HCT116 (cell line): ENCODE measurements around the gene BCHE. TPM values are rescaled to one million over a fixed set of nuclear protein-coding genes. Genes with fewer than 3 reads are reported as not detected.

Experiments used
- ATAC-seq: fragments of 200-7000 bp; cut with Tn5 transposase; 2 replicates; pipeline ENCODE4 v1.9.1; 2020; ENCODE audit warnings: mild to moderate bottlenecking, moderate library complexity
- BruUV-seq: library from RNA; stranded (reverse); fragments of 400-500 nt; replicated peaks from 2 replicates; lab custom pipeline; 2021; lab: Mats Ljungman, UMichigan
- CTCF ChIA-PET: fragments of 300-600 bp; sonication (Branson Sonifier 250); formaldehyde crosslinking; loops from one replicate; lab custom pipeline; 2021; ENCODE audit warnings: antibody characterized with exemption; lab: Charles Lee
- POLR2A ChIA-PET: fragments of 300-600, 350-600 bp; sonication (Branson Sonifier 250); formaldehyde crosslinking; loops from one replicate; lab custom pipeline; 2021; ENCODE audit warnings: antibody characterized with exemption; lab: Charles Lee
- RAD21 ChIA-PET, 2 experiments: fragments of 300-600 bp; sonication (Branson Sonifier 250); formaldehyde crosslinking; loops; one replicate each; lab custom pipeline; 2023; ENCODE audit warnings: low total read pairs in 2 of 2; ENCODE audit not compliant: uncharacterized antibody in 2 of 2, unreplicated experiment in 2 of 2, low non-redundant PET in 1 of 2; lab: Charles Lee
- DNase-seq: peaks from one replicate; pipeline ENCODE4 v3.0.0-alpha.2; 2010; ENCODE audit warnings: low read depth, low spot score
- H2AFZ ChIP-seq: fragments of 200-600 bp; shearing (Covaris generic), sonication (generic); 2 replicates; pipeline ENCODE4 v1.6.1; 2017; ENCODE audit warnings: low read depth, mixed run types, mixed read lengths, antibody characterized with exemption, low read length; ENCODE audit not compliant: poor library complexity, severe bottlenecking
- H3K27ac ChIP-seq: 2 replicates; pipeline ENCODE4 v1.5.1; 2012; ENCODE audit warnings: low read depth, low read length
- H3K27me3 ChIP-seq: fragments of 200-600 bp; sonication (generic); 2 replicates; pipeline ENCODE4 v1.6.1; 2016; ENCODE audit warnings: mixed run types, low read length, mixed read lengths; ENCODE audit not compliant: insufficient read depth
- H3K36me3 ChIP-seq, 2 experiments: fragments of 200-500 bp in 1 of 2; fragments of 200-600 bp in 1 of 2; sonication (Bioruptor generic) in 1 of 2; sonication (generic) in 1 of 2; 2 replicates each; pipeline versions ENCODE4 v1.5.1 to v1.6.1; 2014 to 2016; ENCODE audit warnings: low read length in 2 of 2, inconsistent platforms in 1 of 2, mixed read lengths in 1 of 2, mixed run types in 1 of 2; ENCODE audit not compliant: insufficient read depth in 2 of 2, control insufficient read depth in 1 of 2
- H3K4me1 ChIP-seq, 2 experiments: fragments of 200-600 bp in 1 of 2; sonication (generic) in 1 of 2; 2 replicates each; pipeline versions ENCODE4 v1.5.1 to v1.6.1; 2012 to 2017; ENCODE audit warnings: low read length in 2 of 2, inconsistent platforms in 1 of 2, mild to moderate bottlenecking in 1 of 2, mixed read lengths in 1 of 2, mixed run types in 1 of 2, moderate library complexity in 1 of 2; ENCODE audit not compliant: insufficient read depth in 2 of 2, control insufficient read depth in 1 of 2
- H3K4me2 ChIP-seq: fragments of 200-600 bp; sonication (generic); 2 replicates; pipeline ENCODE4 v1.6.1; 2017; ENCODE audit warnings: mixed run types, low read length, mixed read lengths
- H3K4me3 ChIP-seq, 2 experiments: fragments of 200-600 bp in 1 of 2; sonication (generic) in 1 of 2; replicated peaks in 1 of 2; 2 replicates each; pipeline ENCODE4 v1.5.1; 2011 to 2016; ENCODE audit warnings: low read length in 2 of 2, control low read depth in 1 of 2, low read depth in 1 of 2, mild to moderate bottlenecking in 1 of 2, mixed read lengths in 1 of 2, mixed run types in 1 of 2
- H3K79me2 ChIP-seq: fragments of 200-600 bp; sonication (generic); 2 replicates; pipeline ENCODE4 v1.6.1; 2017; ENCODE audit warnings: mild to moderate bottlenecking, mixed run types, low read length, moderate library complexity, mixed read lengths; ENCODE audit not compliant: insufficient read depth
- H3K9ac ChIP-seq: fragments of 200-600 bp; sonication (generic); 2 replicates; pipeline ENCODE4 v1.6.1; 2016; ENCODE audit warnings: low read length, mixed read lengths
- H3K9me2 ChIP-seq: fragments of 200-600 bp; sonication (generic), shearing (Covaris generic); 2 replicates; pipeline ENCODE4 v1.6.1; 2017; ENCODE audit warnings: mixed run types, mild to moderate bottlenecking, moderate library complexity; ENCODE audit not compliant: insufficient read depth
- H3K9me3 ChIP-seq, 2 experiments: fragments of 200-500 bp in 1 of 2; fragments of 200-600 bp in 1 of 2; sonication (Bioruptor generic) in 1 of 2; sonication (generic) in 1 of 2; 2 replicates each; pipeline ENCODE4 v1.6.1; 2014 to 2017; ENCODE audit warnings: low read length in 2 of 2, mixed read lengths in 2 of 2, inconsistent platforms in 1 of 2, low read depth in 1 of 2, mild to moderate bottlenecking in 1 of 2, mixed run types in 1 of 2, moderate library complexity in 1 of 2; ENCODE audit not compliant: control insufficient read depth in 1 of 2, insufficient read depth in 1 of 2
- H4K20me1 ChIP-seq: fragments of 200-600 bp; sonication (generic), shearing (Covaris generic); 2 replicates; pipeline ENCODE4 v1.6.1; 2017; ENCODE audit warnings: mixed run types, mild to moderate bottlenecking, moderate library complexity; ENCODE audit not compliant: insufficient read depth
- CBX3 ChIP-seq: IDR thresholded peaks from 2 replicates; pipeline ENCODE4 v1.6.1; 2012; ENCODE audit warnings: low read depth
- CEBPB ChIP-seq: IDR thresholded peaks from 2 replicates; pipeline ENCODE4 v1.6.1; 2012; ENCODE audit warnings: low read depth
- EGR1 ChIP-seq: IDR thresholded peaks from 2 replicates; pipeline ENCODE4 v1.6.1; 2012; ENCODE audit warnings: low read depth
- EZH2 ChIP-seq: fragments of 200-600 bp; sonication (generic); IDR thresholded peaks from 2 replicates; pipeline ENCODE4 v1.6.1; 2017; ENCODE audit warnings: antibody characterized with exemption, mixed run types
- FOSL1 ChIP-seq: IDR thresholded peaks from 2 replicates; pipeline ENCODE4 v1.6.1; 2012; ENCODE audit warnings: low read depth
- JUND ChIP-seq: IDR thresholded peaks from 2 replicates; pipeline ENCODE4 v1.6.1; 2012
- POLR2A ChIP-seq: IDR thresholded peaks from 2 replicates; pipeline ENCODE4 v1.7.0; 2011; ENCODE audit warnings: borderline replicate concordance; ENCODE audit not compliant: insufficient read depth, insufficient read length; ENCODE audit errors: extremely low read depth
- POLR2AphosphoS5 ChIP-seq: IDR thresholded peaks from 2 replicates; pipeline ENCODE4 v1.6.1; 2011; ENCODE audit warnings: mild to moderate bottlenecking, low read depth, low read length, moderate library complexity
- SIN3A ChIP-seq: IDR thresholded peaks from 2 replicates; pipeline ENCODE4 v1.6.1; 2012; ENCODE audit warnings: low read depth
- SP1 ChIP-seq: IDR thresholded peaks from 2 replicates; pipeline ENCODE4 v1.6.1; 2012; ENCODE audit warnings: low read depth
- TCF7L2 ChIP-seq: IDR thresholded peaks from 2 replicates; pipeline ENCODE4 v1.7.0; 2011; ENCODE audit warnings: borderline replicate concordance, inconsistent platforms; ENCODE audit not compliant: insufficient read depth, insufficient read length; ENCODE audit errors: extremely low read depth
- ZFX ChIP-seq: fragments of 450-650 bp; IDR thresholded peaks from 2 replicates; pipeline ENCODE4 v1.6.1; 2017
- ZNF274 ChIP-seq: fragments of 200-500 bp; sonication (Bioruptor generic); IDR thresholded peaks from 2 replicates; pipeline ENCODE4 v1.6.1; 2014; ENCODE audit warnings: mild to moderate bottlenecking, low read depth, low read length, inconsistent platforms
- intact Hi-C: fragments of 100-400 bp; cut with micrococcal nuclease; formaldehyde crosslinking; loops from 2 replicates; pipeline ENCODE4 v1.10.0; 2022
- total RNA-seq: library from RNA; stranded (reverse); gene quantifications from one replicate; pipeline ENCODE4 v1.2.1, GENCODE V29; 2021; ENCODE audit not compliant: unreplicated experiment
- TF ChIP-seq, protein P1 (sequence below): IDR thresholded peaks from 2 replicates; pipeline ENCODE4 v1.6.1; 2011; ENCODE audit warnings: mild to moderate bottlenecking, low read length, moderate library complexity; ENCODE audit not compliant: insufficient replicate concordance; ENCODE audit errors: extremely low read depth
- TF ChIP-seq, protein P2 (sequence below): IDR thresholded peaks from 2 replicates; pipeline ENCODE4 v1.6.1; 2012
- TF ChIP-seq, protein P3 (sequence below): IDR thresholded peaks from 2 replicates; pipeline ENCODE4 v1.6.1; 2012

BCHE gene
- total RNA-seq, 1 experiment from 2014 or later = not detected

DNA sequence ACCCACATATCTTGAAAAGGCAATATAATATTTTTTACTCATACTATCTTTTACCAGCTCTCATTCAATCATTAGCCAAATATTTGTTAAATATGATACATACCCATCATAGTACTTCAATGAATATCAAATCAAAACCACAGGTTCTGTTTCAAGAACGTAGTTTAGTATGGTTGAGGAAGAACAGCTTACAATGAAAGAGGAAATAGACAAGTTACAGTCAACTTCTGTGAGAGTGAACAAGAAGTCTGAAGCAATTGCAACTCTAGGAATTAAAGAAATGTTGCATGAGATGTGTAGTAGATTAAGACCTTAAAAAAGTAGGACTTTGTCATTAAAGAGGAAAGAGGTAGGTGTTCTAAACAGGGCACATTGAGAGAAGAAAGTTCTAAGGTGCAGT, 9.3 kb downstream of the BCHE start:
- no peak for ATAC-seq
- no peaks in the 10 kb centered on the region for H4K20me1 ChIP-seq
- no peaks in the 10 kb centered on the region for H3K9me3 ChIP-seq
- ChIA-PET CTCF (no interaction called here), POLR2A (no interaction called here), RAD21 (no interaction called here)
- intact Hi-C loops = no loop called here
- no peaks in the 10 kb centered on the region for H3K9me2 ChIP-seq
- no peak for DNase-seq
- no peaks in the 10 kb centered on the region for H3K27me3 ChIP-seq
- H3K4me1 ChIP-seq = no peaks in the 10 kb centered on the region
- no peaks in the 10 kb centered on the region for H3K36me3 ChIP-seq
- no peak overlapping the region for H3K4me3 ChIP-seq
- no peaks in the 10 kb centered on the region for H3K79me2 ChIP-seq
- H3K4me2 ChIP-seq = no peak overlapping the region
- TF ChIP-seq CEBPB (no peak), ZNF274 (no peak), SP1 (no peak), POLR2A (no peak), CBX3 (no peak), EGR1 (no peak), TCF7L2 (no peak), SIN3A (no peak), FOSL1 (no peak)
- H2AFZ ChIP-seq = no peak overlapping the region
- no peak overlapping the region for H3K27ac ChIP-seq
- BruUV-seq = no TSS peak
- H3K9ac ChIP-seq = no peak overlapping the region

DNA sequence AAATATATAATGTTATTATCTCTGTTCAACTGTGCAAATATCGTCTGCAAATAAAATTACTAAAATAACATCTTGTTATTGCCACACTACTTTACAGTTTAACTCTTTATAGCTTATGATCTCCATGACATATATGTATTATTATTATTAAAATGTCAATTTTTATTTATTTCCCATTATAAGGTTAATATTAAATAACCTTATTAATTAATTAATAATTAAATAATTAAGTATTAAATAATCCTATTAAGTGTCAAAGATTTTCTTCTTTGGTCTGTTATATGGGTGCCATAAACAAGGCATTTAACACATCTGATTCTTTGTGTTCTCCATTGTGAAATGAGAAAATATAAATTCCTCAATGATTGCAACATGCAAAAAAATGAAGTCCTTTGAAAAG, 10.0 kb downstream of the BCHE start:
- Histone ChIP-seq H4K20me1 (no peaks in the 10 kb centered on the region), H3K9me2 (no peaks in the 10 kb centered on the region), H3K9me3 (no peaks in the 10 kb centered on the region), H3K27me3 (no peaks in the 10 kb centered on the region), H3K36me3 (no peaks in the 10 kb centered on the region), H3K4me3 (no peak overlapping the region), H3K4me2 (no peak overlapping the region), H3K27ac (no peak overlapping the region), H3K79me2 (no peaks in the 10 kb centered on the region), H3K9ac (no peak overlapping the region), H3K4me1 (no peaks in the 10 kb centered on the region), H2AFZ (no peak overlapping the region)
- DNase-seq (no peak), ATAC-seq (no peak)
- intact Hi-C loops = no loop called here
- no peak for TF ChIP-seq POLR2AphosphoS5
- no peak for TF ChIP-seq FOSL1
- TF ChIP-seq, protein P1, sequence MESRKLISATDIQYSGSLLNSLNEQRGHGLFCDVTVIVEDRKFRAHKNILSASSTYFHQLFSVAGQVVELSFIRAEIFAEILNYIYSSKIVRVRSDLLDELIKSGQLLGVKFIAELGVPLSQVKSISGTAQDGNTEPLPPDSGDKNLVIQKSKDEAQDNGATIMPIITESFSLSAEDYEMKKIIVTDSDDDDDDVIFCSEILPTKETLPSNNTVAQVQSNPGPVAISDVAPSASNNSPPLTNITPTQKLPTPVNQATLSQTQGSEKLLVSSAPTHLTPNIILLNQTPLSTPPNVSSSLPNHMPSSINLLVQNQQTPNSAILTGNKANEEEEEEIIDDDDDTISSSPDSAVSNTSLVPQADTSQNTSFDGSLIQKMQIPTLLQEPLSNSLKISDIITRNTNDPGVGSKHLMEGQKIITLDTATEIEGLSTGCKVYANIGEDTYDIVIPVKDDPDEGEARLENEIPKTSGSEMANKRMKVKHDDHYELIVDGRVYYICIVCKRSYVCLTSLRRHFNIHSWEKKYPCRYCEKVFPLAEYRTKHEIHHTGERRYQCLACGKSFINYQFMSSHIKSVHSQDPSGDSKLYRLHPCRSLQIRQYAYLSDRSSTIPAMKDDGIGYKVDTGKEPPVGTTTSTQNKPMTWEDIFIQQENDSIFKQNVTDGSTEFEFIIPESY = no peak
- TF ChIP-seq, protein P2, sequence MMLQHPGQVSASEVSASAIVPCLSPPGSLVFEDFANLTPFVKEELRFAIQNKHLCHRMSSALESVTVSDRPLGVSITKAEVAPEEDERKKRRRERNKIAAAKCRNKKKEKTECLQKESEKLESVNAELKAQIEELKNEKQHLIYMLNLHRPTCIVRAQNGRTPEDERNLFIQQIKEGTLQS = no peak
- TF ChIP-seq ZFX = no peak
- TF ChIP-seq EZH2 = no peak
- TF ChIP-seq, protein P3, sequence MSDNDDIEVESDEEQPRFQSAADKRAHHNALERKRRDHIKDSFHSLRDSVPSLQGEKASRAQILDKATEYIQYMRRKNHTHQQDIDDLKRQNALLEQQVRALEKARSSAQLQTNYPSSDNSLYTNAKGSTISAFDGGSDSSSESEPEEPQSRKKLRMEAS = no peak
- no peak for TF ChIP-seq JUND
- CTCF ChIA-PET = no interaction called here
- POLR2A ChIA-PET = no interaction called here
- BruUV-seq = no TSS peak
- RAD21 ChIA-PET = no interaction called here
